ENCODE measurements around the gene SIK3.
A peak's percentile ranks its signal among the peaks of the same experiment; 100 is the strongest.
"Not testable (repeated sequence)": the region's sequence is repeated elsewhere in the genome, so short reads cannot be mapped to it uniquely, and the experiment has no call there.

The SIK3 gene

DNA sequence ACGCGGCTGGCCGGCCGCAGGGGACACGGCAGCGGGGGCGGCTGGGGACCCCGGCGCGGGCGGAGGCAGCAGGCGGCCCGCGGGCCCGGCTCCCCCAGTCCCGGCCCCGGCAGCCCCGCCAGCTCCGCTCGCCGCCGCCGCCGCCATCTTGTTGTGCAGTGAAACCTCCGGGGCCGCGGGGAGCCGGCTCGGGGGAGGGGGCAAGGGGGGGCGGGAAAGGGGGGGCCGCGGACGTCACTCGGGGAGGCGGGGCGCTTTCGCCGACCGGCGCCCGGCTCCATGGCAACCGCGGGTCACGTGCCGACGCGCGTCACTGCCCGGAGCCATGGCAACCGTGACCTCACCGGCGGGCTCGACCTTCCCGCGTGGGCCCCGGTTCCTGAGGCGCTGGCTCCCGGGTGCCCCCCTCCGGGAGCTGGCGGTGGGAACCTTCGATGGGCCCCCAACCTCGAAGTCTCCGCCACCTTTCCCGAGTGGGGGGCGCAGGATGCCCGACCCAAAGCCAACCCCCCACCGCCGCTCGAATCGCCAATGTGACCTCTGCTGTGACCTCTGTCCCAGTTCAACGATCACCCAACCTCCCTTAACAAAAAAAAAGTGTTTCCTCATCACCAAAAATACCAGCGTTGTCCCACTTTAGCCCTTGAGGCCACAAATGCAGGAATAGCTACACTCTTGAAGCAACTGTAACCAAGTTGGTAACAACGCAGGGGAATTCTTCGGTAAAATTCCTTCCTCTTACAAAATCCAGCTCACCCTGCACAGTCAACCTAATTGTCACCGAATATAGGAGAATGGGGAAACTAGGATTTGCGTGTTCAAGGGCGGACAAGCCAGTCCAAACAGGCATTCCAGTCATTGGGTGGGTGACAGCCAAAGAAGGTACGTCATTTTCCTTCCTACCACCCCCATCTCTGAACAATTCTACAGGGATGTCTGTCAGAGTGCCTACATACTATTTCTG lies at the start of gene SIK3:
SIK3 (minus strand) TSS at position 160 of the 964 bp plus-strand sequence; CDS start at position 147, 13 bp downstream.
- peak; percentile 95 for DNase-seq

DNA sequence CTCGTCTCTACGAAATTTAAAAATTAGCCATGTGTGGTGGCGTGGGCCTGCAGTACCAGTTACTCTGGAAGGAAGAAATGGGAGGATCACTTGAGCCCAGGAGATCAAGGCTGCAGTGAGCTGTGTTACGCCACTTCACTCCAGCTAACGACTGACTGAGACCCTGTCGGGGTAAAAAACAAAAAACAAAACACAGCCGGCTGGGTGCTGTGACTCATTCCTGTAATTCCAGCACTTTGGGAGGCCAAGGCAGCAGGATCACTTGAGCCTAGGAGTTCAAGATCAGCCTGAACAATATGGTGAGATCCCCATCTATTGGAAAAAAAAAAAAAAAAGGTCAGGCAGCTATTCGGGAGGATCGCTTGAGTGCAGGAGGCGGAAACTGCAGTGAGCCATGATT lies 48.3 kb upstream of the SIK3 start:
- no peak for DNase-seq

DNA sequence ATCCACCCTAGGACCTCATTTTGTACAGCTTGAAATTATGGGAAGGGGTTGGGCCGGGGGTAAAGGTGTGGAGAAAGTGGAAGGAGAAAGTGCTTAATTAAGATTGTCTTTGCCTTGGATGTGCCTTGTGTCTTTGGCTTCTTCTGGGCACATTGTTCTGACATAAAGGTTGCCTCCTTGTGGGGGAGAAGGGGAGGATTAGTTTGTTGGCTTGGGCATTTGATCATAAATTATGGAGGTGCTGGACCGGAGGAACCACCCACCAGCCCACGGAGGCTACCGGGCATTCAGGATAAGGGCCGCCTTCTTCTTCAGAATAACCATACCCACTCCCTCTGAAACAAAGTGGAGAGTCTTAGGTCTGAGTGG lies 47.1 kb upstream of the SIK3 start:
- DNase-seq = peak; percentile 34

DNA sequence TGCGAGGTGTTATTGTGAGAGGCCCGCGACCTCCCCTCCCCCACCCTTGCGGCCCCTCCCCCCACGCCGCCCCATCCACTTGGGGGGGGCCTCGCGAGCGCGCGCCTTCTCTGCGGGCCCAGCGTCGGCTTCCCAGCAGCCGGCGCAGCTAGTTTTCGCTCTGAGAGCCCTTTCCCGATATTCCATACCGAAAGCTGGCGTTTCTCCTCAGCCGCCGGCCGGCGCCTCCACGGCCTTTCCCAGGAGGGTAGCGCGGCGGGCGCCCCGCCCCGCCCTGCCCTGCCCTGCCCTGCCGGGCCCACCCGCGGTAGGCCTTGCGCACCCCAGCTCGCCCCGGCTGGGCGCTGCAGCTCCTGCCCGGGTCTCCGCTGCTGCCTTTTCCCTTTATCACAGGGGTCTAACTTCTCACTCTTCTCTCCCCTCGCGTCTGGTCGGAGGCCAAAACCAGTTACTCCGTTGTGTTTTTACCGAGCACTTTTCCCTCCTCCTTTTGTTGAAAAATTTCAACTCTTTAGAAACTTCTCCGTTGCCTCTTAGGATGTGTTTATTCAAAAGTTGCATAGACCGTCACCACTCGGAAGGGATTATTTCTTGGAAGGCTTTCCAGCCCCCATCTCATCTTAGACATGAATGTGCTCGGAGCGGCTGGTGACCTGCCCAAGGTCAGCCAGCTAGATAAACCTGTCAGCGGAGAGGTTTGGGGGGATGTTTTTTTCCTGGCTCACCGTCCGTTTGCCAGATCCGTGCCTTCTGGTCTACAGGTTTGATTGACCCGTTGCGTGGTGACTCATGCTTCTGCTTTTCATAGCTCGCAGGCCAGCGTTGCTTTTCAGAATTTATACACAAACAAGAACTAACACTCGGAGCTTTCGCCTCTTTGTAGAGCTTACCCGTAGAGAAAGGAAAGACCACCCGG lies 46.5 kb upstream of the SIK3 start:
- peak; percentile 58 for DNase-seq

DNA sequence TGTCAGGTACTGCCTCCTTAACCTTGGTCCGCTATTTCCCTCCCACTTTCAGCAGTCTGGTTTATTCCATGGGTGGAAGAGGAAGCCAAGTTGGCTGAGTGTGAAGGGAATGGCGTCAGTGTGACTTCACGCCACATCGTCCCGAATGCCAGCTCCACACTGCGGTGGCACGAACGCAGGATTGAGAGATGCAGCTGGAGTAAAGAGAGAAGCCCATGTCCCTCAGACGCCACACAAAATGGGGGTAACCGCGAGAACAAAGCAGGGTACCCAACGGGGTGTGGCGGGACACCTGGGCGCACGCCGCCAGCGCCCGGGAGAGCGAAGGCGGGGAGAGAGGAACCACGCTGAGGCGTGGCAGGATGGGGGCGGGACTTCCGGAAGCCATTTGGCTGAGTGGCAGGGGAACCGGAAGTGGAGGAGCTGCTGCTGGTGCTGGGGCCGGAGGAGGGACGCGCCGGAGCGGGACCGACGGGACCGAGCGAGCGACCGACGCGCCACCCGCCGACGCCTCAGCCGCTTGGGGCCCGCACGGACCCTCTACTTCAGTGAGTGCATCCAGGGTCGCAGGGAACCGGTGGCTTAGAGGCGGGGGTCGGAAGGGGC lies 45.7 kb upstream of the SIK3 start, which contains the start of gene PAFAH1B2:
PAFAH1B2 (plus strand) TSS at position 417 of the 606 bp plus-strand sequence. CDS start 8,161 bp downstream, outside the sequence.
- DNase-seq = peak; percentile 98

DNA sequence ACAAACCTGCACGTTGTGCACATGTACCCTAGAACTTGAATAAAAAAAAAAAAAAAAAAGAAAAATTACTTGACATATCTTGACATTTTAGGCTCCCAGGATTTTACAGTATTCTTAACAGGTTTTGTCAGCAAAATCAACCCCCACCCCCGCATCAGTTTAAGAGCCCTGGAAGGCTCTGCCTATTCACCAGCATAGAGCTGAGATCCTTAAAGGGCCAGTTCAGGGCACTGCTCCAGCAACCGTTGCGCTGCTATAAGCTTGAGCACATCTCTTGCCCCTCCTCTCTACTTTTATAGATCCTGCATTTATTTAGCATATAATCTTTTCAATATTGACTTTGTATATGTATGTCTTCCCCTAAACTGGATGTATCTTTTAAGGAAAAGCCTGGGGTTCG lies 45.2 kb upstream of the SIK3 start:
- DNase-seq = peak; percentile 34

DNA sequence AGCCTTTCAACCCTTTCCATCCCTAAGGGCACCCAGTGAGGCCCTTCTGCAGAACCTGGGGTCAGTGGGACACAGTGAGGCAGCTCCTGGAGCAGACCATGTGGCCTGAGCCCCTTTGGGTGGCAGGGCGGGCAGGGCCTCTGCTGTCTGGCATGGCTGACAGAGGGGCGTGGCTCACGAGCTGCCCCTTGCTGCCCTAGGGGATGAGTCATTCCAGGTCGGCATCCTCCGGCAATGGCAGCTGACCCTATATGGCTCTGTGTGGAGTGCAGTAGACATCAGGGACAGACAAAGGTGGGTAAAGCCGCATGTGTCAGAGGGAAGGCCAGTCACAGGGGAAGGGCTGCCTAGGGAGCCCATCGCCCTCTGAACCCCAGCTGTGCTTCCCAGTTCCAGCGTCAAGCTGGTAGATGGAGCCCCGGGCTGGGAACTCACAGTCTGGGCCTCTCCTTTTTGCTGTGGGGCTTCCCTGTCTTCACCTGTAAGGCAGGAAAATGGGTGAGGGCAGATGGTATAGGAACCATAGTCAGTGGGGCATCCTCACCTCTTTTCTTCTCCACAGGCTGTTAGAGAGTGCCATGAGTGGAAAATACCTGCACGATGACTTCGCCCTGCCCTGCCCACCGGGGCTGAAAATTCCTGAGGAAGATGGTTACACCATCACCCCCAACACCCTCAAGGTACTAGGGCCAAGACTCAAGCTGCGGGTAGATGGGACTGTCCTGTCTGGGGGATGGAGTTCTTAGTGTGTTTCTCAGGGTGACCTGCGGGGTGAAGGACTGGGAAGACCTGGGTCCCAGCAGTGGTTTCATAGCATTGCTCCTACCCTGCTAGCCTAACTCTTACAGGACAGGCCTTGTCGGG lies 39.2 kb upstream of the SIK3 start:
- not testable (repeated sequence) for DNase-seq

DNA sequence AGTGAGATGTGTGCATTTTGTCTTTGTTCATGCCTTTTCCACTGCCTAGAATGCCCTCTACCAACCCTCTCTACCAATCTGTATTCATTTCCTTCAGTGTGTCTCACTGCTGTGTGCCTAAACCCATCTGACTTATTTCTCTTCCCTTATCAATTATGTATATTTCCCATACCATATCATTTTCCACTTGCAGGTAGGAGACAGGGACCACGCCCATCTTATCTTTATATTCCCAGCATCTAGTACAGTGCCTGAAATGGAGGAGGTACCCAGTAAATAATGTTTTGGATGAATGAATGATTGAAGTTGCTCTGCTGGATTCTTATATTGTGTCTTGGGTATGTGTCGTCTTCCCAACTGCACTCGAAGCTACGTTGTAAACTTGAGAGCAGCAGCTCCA lies 36.8 kb upstream of the SIK3 start:
- not testable (repeated sequence) for DNase-seq

DNA sequence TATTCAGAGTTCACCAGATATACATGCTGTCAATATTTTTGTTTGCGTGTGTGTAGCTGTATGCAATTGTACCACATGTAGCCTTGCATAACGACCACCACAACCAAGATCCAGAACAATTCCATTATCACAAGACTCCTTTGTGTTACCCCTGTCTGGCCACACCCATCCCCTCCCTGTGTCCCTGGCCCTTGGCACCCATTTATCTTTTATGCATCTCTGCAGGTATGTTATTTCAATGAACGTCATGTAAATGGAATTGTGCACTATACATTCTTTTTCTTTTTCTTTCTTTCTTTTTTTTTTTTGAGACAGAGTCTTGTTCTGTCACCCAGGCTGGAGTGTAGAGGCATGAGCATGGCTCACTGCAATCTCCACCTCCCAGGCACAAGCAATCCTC lies 36.2 kb upstream of the SIK3 start:
- DNase-seq = no peak

DNA sequence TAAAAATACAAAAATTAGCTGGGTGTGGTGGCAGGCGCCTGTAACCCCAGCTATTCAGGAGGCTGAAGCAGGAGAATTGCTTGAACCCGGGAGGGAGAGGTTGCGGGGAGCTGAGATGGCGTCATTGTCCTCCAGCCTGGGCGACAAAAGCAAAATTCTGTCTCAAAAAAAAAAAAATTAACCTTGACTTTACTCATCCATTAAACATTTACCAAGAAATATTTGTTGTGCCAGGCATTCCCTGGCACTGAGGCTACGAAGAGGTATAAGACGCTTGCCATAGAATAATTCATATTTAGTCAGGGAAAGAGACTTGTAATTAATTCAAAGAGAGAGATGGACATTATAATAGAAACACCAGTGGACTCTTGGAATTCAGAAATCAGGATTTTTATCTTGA lies 32.7 kb upstream of the SIK3 start:
- DNase-seq = no peak

DNA sequence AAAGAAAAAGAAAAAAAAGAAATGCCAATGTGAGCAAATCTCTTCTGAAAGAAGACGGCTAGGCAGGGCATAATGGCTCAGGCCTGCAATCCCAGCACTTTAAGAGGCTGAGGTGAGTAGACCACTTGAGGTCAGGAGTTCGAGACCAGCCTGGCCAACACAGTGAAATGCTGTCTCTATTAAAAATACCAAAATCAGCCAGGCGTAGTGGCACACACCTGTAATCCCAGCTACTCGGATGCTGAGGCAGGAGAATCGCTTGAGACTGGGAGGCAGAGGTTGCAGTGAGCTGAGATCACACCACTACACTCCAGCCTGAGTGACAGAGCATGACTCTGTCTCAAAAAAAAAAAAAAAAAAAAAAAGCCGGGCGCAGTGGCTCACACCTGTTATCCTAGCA lies 32.2 kb upstream of the SIK3 start:
- not testable (repeated sequence) for DNase-seq

DNA sequence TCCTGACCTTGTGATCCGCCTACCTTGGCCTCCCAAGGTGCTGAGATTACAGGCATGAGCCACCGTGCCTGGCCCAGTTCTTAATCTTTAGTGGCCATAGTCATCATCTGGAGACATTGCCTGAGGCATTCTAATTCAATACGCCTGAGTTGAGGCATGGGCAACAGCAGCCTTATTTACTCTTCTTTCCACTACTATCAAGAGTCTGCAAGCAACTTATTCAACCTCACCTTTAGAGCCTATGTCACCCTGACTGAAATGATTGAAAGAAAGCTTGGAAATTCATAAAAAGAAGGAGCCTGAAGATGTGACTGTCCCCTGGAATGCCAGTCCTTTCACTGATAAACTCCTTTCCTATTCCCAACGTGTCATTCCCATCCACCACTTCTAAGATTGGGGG lies 30.1 kb upstream of the SIK3 start:
- DNase-seq = no peak

DNA sequence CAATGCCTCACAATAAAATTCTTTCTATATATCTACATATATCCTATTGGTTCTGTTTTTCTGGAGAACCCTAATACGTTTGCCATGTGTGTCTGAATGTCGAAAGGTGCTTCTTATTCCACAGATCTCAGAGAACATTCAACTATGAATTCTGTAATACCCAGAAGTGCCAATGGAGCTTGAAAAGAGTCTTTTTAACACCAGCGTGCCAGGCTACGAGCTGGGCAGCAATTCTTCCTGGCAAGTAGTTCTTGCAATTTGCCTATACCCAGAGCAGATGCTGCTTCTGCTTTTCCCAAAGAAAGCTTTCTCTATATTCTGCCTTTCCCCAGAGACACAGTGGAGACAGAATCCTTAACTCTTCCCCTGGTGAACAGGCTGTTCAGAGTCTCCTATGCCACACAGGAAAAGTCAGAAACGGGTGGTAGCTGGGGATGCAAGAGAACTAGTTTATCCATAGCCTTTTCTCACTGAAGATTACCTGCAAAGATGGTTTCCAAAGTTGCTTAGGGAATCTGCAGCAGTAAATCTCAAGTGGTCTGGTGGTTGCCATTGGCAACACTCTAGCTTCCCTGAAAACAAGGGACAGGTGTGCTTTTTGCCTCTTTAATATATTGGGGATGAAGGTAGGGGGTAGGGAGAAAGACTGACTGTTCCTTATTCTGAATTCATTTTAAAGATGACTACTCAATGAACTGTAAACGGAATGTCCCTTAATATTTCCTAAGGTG lies 29.1 kb upstream of the SIK3 start:
- no peak for DNase-seq

DNA sequence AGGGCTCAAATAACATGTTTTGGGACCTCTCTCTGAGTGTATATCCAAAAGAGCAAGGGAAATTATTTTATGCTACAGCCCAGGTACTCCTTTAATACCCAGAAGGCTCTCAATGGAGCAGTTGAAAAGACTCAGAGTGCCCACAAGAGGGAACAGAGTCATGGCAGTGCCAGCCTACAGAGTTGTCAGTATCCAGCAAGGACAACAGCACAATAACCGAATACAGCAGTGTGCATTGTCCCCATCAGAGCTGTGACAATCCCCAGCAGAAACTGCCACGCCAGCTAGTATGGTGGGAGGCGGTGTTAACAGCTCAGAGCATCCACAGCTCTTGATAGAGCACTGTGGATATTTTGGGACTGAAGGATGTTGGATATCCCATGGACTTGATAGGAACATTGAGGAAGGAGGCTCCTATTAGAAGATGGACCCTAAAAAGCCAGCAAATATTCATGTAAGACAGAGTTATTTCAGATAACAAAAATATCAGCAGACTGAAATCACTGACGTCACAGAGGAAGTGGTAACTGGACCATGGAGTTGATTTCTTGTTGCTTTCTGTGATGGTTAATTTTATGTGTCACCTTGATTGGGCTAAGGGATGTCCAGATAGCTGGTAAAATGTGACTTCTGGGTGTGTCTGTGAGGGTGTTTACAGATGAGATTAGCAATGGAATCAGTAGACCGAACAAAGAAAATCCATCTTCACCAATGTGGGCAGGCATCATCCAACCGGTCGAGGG lies 28.2 kb upstream of the SIK3 start:
- DNase-seq = no peak

DNA sequence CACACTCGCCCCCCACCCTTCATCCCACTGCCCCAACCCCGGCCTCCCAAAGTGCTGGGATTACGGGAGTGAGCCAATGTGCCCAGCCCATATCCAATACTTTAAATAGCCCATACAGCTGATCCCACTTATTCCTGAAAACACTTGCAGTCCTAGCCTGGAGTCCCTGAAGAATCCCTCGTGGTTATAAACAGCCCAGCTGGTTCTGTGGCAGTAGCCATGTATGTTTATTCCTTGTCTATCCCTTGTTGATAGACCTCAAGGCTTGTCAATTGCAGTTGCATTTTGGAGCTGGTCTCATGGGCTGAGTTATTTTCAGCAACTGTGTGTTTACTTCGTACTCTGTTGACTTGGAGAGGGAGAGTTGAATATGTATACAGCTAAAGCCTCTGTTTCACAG lies 24.3 kb upstream of the SIK3 start:
- no peak for DNase-seq

DNA sequence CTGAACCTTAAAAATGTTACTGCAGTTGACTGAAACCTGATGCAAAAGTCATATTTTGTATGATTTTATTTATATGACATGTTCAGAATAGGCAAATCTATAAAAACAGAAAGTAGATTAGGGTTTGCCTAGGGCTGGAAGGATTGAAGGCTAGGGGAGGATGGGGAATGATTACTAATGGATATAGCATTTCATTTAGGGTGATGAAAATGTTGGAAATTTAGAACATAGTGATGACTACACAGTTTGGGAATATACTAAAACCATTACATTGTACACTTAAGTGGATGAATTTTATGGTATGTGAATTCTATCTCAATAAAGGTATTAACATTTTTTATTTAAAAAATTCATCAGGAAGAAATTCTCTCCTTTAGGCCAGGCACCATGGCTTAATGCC lies 22.9 kb upstream of the SIK3 start:
- DNase-seq = no peak

DNA sequence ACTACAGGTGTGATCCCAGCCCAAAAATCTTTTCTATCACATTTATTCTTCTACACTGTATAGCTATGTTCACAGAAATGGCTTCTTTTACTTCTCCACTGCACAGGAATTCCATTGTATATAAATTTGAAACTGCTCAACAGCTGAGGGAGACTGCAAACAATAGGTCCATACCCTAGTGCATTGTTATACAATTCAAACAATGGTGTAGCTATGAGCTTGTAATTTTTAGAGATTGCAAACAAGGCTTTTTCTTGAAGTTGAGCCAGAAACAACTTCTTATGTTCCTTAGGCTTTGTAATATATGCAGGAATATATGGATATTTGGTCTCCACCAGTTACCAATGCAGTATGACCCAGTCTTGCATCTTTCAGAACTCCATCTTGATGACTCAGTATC lies 19.5 kb upstream of the SIK3 start:
- no peak for DNase-seq

DNA sequence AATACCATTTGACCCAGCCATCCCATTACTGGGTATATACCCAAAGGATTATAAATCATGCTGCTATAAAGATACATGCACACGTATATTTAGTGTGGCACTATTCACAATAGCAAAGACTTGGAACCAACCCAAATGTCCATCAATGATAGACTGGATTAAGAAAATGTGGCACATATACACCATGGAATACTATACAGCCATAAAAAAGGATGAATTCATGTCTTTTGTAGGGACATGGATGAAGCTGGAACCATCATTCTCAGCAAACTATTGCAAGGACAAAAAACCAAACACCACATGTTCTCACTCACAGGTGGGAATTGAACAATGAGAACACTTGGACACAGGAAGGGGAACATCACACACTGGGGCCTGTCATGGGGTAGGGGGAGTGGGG lies 14.7 kb upstream of the SIK3 start:
- DNase-seq = not testable (repeated sequence)

DNA sequence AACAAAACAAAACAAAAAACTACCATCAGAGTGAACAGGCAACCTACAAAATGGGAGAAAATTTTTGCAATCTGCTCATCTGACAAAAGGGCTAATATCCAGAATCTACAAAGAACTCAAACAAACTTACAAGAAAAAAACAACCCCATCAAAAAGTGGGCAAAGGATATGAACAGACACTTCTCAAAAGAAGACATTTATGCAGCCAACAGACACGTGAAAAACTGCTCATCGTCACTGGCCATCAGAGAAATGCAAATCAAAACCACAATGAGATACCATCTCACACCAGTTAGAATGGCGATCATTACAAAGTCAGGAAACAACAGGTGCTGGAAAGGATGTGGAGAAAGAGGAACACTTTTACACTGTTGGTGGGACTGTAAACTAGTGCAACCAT lies 14.3 kb upstream of the SIK3 start:
- not testable (repeated sequence) for DNase-seq

DNA sequence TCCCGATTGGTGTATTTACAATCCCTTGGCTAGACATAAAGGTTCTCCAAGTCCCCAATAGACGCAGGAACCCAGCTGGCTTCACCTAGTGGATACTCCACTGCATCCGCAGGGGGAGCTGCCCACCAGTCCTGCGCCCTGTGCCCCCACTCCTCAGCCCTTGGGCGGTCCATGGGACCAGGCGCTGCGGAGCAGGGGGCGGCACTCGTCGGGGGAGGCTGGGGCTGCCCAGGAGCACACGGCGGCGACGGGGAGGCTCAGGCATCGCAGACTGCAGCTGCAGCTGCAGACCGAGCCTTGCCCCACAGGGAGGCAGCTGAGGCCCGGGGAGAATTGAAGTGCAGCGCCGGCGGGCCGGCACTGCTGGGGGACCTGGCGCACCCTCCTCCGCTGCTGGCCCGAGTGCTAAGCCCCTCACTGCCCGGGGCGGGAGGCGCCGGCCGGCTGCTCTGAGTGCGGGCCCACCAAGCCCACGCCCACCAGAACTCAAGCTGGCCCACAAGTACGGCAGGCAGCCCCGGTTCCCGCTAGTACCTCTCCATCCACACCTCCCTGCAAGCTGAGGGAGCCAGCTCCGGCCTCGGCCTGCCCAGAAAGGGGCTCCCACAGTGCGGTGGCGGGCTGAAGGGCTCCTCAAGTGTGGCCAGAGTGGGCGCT lies 12.2 kb upstream of the SIK3 start:
- no peak for DNase-seq
